Frontal cortex (tissue), 4 donors: ENCODE measurements around the gene ARL4D. TPM values are rescaled to one million over a fixed set of nuclear protein-coding genes. Genes with fewer than 3 reads are reported as not detected.
"Not testable (repeated sequence)": the region's sequence is repeated elsewhere in the genome, so short reads cannot be mapped to it uniquely, and the experiment has no call there.

ENCODE experiments used
- DNase-seq, 2 donors: peaks; one replicate each; pipeline ENCODE4 v3.0.0; 2012; ENCODE audit warnings: low spot score in 2 of 2
- FAIRE-seq: peaks from 2 replicates; lab custom pipeline; 2012; peaks lifted over from hg19 to GRCh38; lab: Jason Lieb, UNC
- total RNA-seq: library from RNA; depleted of rRNA; stranded (reverse); fragments of >200 nt; gene quantifications from one replicate; pipeline ENCODE4 v1.2.3, GENCODE V29; 2014
- donor health status: control.
- donor health status: control.
- donor health status: control.

The ARL4D gene
- total RNA-seq, 1 donor from 2014 or later: 39.5 TPM

DNA sequence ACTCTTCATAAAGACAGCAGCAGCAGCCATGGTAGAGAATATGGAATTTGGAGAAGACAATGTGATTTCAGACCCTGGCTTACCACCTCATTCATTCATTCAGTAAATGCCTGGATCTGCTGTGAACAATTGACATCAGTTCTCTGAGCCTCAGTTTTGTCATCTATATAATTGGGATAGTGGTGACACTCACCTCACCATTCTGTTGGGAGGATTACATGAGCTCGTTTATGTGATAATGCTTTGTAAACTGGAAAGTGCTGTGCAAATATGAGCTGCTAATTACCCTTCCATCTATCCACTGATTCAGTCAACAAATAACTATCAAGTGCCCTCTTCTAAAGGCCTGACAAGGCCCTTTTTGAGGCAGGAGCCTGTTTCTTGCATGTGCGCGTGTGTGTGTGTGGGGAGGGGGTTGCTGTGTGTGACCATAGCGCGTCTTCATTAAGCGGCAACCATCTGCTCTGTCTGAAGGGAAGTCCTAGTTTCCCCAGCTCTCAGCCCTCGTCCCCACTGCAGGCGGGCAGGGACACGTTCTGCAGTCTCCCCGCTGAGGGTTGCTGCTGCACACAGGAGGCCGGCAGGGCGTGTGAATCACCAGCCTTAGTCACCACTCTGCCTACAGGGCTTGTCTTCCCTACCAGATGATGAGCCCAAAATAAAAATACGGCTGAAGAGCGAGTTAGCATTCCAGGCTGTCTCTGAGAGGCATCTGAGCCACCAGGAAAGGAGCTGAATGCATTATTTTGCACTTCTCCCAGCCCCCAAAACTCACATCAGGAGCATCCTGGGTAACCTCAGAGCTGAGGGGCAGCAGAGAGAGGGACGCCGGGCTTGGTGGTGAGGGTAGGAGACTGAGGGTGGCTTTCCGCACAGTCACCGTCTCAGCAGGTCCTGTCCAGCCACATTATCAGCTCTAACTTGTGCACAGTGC is 19.9 kb downstream of the ARL4D start:
- FAIRE-seq: no peak
- DNase-seq: peak in 1 of 2 donors; percentile 43

DNA sequence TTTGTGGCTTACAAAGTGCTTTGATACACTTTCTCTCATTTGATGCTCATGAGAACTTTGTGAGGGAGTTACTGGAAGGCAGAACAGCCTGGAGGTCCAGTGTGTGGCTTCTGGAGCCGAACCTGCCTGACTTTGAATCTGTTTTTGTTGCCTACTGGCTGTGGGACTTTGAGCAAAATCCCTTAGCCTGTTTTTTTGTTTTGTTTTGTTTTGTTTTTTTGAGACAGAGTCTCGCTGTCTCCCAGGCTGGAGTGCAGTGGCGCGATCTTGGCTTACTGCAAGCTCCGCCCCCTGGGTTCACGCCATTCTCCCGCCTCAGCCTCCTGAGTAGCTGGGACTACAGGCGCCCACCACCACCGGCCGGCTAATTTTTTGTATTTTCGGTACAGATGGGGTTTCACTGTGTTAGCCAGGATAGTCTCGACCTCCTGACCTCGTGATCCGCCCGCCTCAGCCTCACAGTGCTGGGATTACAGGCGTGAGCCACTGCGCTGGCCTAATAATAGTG is 20.6 kb downstream of the ARL4D start:
- not testable (repeated sequence) for DNase-seq, FAIRE-seq

DNA sequence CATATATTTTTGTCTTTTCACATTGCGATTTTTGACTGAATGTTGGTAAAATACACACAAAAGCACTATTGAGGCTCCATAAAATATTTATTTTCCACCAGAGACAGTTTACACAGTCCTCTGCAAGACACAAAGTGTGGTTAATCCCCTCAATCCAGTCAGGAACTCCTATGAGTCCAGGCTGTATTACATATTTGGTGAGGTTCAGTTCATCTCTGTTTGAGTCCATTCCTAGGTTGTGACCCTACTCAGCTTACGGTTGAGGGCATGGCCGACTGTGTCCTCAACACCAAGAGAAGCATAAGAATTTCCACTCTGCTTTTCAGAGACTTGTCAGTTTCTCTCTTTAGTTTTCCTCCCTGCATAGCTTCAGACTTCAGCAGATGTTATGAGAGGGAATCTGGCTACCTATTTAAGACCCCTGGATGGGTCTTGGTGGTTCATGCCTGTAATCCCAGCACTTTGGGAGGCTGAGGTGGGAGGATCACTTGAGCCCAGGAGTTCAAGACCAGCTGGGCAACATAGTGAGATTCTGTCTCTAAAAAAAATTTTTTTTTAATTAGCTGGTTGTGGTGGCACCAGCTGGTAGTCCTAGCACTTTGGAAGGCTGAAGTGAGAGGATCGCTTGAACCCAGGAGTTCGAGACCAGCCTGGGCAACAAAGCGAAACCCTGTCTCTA is 25.1 kb downstream of the ARL4D start:
- DNase-seq: no peak
- no peak for FAIRE-seq

DNA sequence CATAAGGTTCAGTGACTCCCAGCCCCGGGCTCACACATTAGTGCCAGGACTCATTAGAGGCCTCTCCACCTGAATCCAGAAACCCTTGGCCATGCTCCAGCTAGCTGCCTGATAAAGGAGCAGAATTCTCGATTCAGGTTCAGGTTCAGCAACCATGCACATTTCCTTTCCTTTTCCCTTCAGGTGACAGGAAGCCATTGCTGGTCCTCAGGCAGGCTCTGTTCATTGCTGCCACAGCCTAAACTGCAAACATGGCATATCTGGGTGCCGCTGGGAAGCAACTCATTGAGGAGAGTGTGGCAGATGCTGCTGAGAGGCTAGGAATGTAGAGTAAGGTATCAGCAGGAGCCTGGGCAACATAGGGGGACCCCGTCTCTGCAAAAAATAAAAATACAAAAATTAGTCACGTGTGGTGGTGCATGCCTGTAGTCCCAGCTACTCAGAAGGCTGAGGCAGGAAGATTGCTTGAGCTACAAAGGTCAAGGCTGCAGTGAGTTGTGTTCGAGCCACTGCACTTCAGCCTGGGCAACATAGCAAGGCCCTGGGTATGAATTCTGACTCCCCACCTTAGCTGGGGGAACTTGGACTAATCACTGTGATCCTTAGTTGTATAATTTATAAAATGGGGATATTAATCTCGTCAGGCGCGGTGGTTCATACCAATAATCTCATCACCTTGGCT is 28.7 kb downstream of the ARL4D start:
- no peak for FAIRE-seq

DNA sequence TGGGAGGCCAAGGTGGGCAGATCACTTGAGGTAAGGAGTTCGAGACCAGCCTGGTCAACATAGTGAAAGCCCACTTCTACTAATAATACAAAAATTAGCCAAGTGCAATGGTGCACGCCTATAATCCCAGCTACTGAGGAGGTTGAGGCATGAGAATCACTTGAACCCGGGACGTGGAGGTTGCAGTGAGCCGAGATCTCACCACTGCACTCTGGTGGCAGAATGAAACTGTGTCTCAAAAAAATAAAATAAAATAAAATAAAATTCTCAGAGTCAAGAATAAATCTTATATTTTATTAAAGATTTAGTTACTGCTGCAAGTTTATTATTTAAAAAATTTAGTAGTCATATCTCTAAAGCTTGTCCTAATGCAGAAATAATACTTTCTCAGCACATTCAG is 29.7 kb downstream of the ARL4D start:
- no peak for FAIRE-seq
- DNase-seq: no peak

More for the DNA sequence above, 28.7 kb downstream of the ARL4D start:
- no peak for DNase-seq

DNA sequence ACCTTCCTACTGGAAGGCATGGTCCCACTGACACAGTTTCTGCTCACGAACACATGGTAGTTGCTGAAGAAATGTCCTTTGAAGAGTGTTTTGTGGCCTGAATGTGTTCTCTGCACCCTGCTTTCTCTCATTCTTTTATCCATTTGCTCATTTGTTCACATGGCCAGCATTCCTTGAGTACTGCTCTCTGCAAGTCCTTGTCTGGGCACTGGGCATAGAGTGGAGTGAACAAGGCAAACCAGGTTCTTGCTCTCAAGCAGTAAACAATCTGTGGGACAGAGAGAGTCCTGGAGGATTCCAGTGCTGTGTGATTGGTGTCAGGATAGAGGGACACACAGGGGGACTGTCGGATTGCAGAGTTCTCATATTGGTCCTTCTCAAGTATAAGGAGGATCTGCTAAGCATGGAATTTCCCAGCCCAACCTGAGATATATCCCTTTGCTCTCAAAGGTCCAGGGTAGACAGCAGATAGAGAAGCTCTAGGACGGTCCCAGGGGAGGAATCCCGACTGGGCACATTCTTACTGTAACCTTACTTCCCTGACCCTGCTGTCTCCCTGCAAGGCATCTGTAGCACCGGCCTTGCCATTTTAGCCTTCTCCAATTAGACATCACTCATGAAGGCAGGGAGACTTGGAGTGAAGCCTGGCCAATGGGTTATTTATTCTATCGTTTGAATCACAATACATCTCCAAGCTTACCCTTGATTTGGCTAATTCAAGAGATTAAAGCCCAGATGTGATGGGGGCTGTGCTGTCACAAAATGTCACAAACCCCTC is 32.3 kb downstream of the ARL4D start:
- FAIRE-seq (no peak), DNase-seq (no peak)

DNA sequence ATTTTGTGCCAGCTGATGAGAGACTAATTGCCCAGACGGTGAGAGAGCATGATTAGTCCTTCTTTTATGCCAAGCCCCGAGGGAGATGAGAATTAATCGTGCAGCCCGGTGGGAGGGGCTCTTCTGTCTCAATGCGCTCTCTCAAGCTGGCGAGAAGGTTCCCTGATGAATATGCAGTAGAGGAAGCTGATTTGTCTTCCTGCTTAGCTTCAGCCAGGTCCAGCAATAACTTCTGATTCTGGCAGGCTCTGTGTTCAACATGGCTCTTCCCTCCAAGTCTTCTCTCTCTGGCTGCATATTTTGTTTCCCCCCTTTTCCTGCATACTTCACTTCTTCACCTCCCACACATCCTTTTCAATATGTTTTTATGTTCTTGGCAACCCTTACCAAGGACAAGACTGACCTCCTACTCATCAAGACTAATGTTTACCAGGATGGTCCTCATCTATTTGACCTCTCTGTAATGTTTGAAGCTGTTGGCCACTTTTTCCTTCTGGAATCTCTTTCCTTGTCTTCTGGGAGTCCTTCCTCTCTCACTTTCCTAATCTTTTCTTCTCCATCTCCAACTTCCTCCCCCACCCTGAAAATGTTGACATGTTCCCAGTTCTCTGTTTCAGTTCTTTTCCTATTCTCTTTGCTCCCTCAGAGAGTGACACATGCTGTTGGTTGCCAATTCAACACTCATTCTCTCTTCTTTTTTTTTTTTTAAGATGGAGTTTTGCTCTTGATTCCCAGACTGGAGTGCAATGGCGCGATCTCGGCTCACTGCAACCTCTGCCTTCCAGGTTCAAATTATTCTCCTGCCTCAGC is 33.1 kb downstream of the ARL4D start:
- no peak for FAIRE-seq
- no peak for DNase-seq

DNA sequence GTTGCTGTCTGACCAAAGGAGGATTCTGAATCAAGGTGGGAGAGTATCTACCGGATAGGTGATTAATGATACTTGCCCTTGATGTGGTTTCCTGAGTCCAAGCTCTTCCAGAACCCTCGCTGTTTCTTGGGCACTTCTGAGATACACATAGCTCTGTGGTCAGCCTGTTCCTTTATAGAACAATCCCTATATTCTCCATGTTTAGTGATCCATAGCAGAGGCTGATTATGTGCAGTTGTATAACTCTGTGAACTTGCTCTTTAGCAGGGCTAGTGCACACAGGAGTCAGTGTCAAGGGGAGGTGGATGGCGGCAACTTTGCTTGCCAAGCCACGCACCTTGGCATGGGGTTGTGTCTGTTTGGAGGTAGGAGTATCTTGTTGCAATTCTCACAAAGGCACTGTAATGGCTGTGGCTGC is 36.1 kb downstream of the ARL4D start:
- no peak for FAIRE-seq

DNA sequence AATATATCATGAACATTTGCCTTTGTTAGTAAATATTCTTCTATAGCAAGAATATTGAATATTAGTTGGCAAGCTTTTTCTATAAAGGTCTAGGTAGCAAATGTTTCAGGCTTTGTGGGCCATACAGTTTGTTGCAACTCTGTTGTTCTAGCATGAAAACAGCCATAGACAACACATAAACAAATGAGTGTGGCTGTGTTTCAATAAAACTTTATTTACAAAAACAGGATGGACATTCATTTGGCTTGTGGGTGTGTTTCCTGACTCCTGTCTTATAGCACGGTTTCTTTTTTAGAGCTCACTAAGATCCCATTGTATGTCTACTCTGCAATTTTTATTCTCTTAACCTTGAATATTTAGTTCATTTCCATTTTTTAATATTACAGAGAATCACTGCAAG is 39.0 kb downstream of the ARL4D start:
- no peak for DNase-seq
- FAIRE-seq: no peak

More for the DNA sequence above, 36.1 kb downstream of the ARL4D start:
- no peak for DNase-seq

DNA sequence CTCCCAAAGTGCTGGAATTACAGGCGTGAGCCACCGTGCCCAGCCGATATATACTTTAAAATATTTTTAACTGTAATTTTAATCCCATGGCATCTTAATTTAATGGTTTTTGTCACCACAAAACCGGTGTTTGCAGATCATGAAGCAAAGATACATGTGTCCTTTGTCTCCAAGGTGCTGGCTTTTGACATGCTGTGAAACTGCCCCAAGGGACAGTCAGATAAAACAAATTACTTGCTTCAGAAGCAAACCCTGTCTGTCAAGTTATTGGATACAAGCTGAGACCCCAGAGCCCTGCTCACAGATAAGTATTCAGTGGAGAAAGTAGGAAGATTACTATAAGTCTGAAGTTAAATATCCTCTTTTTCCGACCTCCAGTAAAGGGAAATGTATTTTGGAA is 39.8 kb downstream of the ARL4D start:
- FAIRE-seq: no peak
- no peak for DNase-seq

DNA sequence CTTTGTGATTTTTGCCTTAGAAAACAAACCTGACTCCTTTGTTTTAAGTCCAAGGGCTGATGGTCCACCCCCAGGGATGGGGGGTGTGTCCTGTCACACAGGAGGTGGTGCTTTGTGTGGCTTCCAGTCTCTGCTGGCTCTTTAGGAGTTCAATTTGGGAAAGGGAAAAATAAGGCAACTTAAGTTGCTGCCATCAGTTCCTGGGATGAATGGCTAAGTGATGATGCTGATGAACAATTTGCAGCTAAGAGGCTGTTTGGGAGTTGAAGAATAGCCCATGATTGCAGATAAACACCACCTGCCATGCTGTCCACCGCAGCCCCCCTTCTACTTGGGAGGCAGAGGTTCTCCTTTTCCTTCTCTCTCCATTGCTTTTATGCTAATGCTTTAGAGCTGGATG is 40.2 kb downstream of the ARL4D start:
- FAIRE-seq: no peak
- no peak for DNase-seq

DNA sequence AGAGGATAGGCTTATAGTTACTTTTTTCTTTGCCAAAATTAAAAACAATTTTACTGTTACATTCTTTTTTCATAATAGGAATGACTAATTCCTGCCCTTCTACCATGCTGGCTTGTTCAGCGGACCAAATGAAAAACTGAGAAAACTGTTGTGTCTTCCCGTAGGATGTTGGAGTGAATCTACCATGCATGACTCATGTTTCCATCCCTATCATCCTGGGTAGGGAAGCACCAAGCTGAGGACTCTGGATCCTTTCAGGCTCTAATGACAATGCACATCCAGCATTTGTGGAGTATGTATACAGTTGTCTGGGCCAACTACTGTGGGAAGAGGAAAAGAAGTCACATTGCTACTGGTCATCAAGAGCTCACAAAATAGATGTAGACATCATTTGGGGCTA is 43.9 kb downstream of the ARL4D start:
- DNase-seq (no peak), FAIRE-seq (no peak)

DNA sequence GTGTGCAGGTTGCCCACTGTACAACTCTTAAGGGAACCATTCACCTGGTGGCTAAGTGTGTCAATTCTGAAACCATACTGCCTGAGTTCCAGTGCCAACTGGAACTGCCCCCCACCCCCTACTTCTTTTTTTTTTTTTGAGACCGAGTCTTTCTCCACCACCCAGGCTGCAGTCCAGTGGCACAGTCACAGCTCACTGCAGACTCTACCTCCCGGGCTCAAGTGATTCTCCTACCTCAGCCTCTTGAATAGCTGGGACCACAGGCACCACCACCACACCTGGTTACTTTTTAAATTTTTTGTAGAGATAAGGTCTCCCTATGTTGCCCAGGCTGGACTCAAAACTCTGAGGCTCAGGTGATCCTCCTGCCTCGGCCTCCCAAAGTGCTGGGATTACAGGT is 44.6 kb downstream of the ARL4D start:
- DNase-seq: no peak
- FAIRE-seq: no peak

DNA sequence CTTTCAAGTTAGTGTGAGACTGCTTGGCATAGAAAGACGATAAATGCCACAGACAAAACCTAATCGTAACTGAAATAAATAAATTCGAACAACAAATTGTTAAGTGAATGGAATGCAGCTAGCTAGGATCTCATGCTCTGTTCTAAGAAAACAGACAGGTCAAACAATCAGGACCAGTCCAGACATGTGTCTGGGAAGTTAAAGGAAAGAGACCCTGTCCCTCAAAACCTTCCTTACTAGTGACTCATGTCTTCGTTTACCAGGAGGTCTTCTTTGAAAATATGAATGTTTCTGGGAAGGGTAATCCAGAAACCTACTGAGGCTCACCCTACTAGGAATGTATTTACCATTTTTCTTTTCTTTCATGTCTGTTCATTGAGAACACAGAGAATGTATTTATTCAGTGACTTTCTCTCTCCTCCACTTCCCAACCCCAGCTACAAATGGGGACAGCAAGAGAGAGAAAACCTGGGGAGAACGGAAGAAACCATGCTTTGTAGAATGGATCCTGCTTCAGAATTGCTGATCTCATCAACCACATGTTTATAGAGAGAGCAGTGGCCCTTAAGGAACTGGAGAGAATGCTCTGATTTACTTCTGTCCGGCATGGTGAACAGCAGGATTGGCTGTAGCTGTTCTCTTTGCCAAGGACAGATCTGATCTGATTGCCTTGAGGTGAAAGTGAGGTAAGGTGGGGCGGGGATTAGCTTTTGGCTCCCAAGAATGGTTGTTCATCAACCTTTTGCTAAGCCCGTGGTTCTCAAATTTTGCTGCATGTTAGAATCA is 45.6 kb downstream of the ARL4D start:
- FAIRE-seq (no peak), DNase-seq (no peak)

DNA sequence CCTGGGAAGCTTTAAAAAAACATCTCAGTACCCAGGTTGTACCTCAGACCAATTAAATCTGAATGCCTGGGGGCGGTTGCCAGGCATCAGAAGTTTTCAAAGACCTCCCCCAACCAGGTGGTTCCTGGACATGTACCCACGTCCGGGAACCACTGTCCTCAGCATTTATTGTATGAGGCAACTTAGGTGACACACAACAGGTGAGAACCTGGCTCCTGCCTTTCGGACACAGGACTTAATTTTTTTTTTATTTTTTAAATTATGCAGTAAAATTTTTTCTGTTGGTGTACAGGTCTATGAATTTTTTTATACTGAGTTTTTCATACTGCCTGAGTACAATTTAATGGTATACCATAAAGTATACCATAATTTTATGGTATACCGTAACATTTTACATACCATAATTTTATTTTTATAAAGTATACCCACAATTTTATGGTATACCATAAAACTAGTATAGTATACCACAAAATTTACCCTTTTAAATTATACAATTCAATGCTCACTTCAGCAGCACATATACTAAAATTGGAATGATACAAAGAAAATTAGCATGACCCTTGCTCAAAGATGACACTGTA is 46.3 kb downstream of the ARL4D start:
- FAIRE-seq: no peak
- DNase-seq: no peak

DNA sequence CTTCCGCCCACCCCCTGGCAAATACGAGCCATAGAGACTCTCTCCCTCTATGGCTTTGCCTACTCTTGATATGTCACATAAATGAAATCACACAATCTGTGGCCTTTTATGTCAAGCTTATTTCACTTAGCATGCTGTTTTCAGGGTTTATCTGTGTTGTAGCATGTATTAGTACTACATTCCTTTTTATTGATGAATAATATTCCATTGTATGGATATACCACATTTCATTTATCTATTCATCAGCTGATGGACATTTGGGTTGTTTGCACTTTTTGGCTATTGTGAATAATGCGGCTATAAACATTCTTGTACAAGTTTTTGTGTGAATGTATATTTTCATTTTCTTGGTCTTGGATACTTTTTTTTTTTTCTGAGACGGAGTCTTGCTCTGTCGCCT is 48.0 kb downstream of the ARL4D start:
- no peak for FAIRE-seq
- DNase-seq: no peak

DNA sequence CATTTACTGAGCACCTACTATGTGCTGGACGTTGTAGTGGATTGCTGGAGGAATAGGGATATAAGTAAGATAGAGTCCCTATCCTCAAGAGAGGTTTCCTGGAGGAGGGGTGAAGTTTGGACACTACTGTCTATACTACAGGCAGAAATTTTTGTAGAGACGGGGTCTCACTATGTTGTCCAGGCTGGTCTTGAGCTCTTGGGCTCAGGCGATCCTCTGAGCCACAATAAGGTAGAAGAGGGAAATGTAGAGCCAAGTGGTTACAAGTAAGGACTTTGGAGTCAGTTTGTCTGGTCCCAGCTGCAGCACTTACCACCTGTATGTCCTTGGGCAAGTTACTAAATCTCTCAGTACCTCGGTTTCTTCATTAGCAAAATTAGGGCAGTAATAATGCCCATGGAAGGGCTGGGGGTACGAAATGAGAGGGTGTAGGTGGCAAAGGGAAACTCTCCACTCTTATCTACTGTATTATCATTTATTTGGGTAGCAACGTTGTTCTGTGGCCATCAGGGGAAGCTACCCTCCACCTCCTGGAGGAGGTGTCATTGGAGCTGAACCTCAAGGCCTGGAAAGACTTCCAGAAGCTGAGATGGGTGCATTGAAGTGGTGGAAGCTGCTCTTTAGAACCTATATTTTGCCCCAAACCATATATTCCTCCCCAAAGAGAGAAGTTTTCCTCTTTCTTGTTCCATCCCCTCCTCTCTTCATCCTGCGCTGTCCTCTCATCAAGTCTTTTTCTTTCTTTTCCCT is 50.1 kb downstream of the ARL4D start:
- DNase-seq: no peak
- no peak for FAIRE-seq
